Stromal cell of bone marrow (primary cell): ENCODE results near the gene RMDN2.
"Not testable (repeated sequence)": the region's sequence is repeated elsewhere in the genome, so short reads cannot be mapped to it uniquely, and the experiment has no call there.

ENCODE experiments used
- DNase-seq: peaks from one replicate; pipeline ENCODE4 v3.0.0-alpha.2; 2012; ENCODE audit warnings: low read depth

The RMDN2 gene

DNA sequence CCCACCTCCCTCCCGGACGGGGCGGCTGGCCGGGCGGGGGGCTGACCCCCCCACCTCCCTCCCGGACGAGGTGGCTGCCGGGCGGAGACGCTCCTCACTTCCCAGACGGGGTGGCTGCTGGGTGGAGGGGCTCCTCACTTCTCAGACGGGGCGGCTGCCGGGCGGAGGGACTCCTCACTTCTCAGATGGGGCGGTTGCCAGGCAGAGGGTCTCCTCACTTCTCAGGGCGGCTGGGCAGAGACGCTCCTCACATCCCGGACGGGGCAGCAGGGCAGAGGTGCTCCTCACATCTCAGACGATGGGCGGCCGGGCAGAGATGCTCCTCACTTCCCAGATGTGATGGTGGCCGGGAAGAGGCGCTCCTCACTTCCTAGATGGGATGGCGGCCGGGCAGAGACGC lies 7.8 kb downstream of the RMDN2 start:
- DNase-seq: not testable (repeated sequence)

GRCh38 chr2:37934591-37935513 lies 9.8 kb downstream of the RMDN2 start:
- no peak for DNase-seq

DNA sequence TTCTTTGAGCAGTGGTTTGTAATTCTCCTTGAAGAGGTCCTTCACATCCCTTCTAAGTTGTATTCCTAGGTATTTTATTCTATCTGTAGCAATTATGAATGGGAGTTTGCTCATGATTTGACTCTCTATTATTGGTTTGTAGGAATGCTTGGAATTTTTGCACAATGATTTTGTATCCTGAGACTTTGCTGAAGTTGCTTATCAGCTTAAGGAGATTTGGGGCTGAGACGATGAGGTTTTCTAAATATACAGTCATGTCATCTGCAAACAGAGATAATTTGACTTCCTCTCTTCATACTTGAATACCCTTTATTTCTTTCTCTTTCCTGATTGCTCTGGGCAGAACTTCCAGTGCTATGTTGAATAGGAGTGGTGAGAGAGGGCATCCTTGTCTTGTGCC lies 12.5 kb downstream of the RMDN2 start:
- DNase-seq: not testable (repeated sequence)

DNA sequence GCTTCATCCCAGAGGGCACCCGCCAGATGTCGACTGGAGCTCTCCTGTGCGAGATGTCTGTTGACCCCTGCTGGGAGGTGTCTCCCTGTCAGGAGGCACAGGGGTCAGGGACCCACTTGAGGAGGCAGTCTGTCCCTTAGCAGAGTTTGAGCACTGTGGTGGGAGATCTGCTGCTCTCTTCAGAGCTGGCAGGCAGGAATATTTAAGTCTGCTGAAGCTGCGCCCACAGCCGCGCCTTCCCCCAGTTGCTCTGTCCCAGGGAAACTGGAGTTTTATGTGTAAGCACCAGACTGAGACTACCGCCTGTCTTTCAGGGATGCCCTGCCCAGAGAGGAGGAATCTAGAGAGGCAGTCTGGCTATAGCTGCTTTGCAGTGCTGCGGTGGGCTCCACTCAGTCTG lies 16.2 kb downstream of the RMDN2 start:
- not testable (repeated sequence) for DNase-seq

GRCh38 chr2:37944268-37944667 lies 19.2 kb downstream of the RMDN2 start:
- DNase-seq: no peak

DNA sequence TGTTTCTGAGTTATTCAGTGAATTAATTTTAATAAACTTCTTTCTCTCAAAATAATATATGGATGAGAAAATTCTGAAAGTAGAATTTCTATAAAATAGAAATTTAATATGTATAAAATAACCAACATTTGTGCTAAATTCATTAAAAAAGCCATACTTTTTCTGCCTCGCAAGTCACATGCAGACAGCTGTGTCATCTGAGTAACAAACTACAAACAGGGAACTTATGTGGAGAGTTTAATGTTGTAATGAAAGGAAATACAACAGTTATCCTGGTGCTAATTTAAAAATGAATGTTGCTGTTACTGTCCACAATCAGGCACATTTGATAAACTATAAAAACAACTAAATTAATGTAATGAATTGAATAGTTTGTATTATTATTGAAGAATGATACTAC lies 22.2 kb downstream of the RMDN2 start:
- DNase-seq: no peak

DNA sequence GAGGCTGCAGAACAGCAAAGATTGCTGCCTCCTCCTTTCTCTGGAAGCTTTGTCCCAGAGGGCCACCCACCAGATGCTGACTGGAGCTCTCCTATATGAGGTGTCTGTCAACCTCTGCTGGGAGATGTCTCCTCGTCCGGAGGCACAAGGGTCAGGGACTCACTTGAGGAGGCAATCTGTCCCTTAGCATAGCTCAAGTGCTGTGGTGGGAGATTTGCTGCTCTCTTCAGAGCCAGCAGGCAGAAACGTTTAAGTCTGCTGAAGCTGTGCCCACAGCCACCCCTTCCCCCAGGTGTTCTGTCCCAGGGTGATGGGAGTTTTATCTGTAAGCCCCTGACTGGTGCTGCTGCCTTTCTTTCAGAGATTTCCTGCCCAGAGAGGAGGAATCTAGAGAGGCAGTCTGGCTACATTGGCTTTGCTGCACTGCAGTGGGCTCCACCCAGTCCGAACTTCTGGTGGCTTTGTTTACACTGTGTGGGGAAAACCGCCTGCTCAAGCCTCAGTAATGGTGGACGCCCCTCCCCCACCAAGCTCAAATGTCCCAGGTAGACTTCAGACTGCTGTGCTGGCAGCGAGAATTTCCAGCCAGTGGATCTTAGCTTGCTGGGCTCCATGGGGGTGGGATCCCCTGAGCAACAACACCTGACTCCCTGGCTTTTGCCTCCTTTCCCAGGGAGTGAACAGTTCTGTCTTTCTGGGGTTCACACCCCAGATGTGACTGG lies 37.1 kb downstream of the RMDN2 start:
- not testable (repeated sequence) for DNase-seq

- not testable (repeated sequence) for DNase-seq
Measured at GRCh38 chr2:37962740-37963121, 37.6 kb downstream of the RMDN2 start.

- DNase-seq: not testable (repeated sequence)
Measured at GRCh38 chr2:37963901-37964300, 38.8 kb downstream of the RMDN2 start.

DNA sequence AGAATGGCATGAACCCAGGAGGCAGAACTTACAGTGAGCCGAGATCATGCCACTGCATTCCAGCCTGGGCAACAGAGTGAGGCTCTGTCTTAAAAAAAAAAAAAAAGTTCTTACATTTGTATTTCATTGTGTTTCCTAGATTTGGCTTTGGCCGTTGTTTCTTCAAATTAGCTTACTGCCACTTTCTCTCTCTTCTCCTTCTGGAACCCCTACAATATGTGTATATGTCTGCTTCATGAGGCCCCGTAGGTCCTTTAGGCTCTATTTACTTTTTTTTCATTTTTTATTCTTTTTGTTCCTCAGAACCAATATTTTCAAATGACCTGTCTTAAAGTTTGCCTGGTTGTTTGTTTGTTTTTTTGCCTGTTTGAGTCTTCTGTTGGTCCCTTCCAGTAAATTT lies 41.2 kb downstream of the RMDN2 start:
- no peak for DNase-seq

GRCh38 chr2:37969731-37970130 lies 44.6 kb downstream of the RMDN2 start:
- DNase-seq: no peak

DNA sequence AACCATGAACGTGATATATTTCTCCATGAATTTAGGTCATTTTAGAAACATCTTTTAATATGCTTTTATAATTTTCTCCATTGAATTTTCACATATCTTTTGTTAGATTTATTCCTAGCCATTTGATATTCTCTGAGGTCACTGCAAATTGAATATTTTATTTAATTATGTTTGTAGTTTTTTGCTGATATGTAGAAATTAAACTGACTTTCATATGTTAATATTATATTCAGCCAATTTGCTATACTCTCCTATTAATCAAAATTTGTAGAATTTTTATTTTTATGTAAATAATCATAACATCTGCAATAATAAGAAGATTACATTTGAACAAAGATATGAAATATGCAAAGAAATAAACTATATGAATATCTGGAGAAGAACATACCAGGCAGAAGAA lies 46.9 kb downstream of the RMDN2 start:
- DNase-seq: no peak

DNA sequence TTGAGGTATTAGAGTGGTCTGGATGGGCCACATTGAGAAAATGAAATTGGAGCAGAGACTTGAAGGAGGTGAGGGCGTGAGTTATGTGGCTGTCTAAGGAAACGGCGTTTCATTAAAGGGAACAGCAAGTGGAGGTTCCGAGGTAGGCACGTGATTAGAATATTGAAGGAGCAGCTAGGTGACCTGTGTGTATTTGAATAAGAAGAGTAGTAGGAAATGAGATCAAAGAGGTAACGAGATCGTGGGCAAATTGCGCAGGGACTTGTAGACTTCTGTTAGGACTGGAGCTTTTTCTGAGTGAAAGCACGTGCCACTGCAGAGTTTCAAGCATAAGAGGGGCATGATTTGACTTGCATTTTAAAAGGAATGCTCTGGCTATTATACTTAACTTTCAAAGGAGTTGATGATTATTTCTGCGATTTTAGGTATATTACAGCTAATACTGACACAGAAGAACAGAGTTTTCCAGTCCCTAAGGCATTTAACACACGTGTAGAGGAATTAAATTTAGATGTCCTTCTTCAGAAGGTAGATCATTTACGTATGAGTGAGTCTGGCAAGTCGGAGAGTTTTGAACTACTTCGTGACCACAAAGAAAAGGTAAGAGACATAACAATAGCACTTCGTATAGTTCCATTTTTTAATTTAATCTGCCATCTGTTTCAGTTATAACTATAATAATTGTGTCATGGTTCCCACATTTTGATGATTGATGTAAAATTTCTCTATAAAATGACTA lies 48.7 kb downstream of the RMDN2 start:
- DNase-seq: no peak

- DNase-seq: no peak
Measured at GRCh38 chr2:37975808-37976207, 50.7 kb downstream of the RMDN2 start.

DNA sequence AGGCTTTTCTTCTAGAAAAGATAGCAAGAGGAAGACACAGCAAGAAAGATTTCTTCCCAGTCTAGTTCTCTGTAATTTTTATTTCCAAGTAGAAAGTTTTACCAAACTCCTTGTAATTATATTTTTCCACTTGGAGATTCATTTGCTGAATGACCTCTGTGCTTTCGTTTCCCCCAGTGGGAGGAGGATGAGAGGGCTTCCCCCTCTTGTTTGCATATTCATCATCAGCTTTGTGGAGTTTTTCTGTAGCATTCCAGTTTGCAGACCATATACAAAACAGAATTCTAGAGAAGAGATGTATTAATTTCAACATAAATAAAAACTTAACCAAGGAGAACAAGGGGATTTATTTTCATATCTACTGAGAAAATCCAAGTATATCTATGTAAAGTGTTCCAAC lies 51.3 kb downstream of the RMDN2 start:
- no peak for DNase-seq

- peak; percentile 65 for DNase-seq
Measured at GRCh38 chr2:37982147-37982582, 57.1 kb downstream of the RMDN2 start.

DNA sequence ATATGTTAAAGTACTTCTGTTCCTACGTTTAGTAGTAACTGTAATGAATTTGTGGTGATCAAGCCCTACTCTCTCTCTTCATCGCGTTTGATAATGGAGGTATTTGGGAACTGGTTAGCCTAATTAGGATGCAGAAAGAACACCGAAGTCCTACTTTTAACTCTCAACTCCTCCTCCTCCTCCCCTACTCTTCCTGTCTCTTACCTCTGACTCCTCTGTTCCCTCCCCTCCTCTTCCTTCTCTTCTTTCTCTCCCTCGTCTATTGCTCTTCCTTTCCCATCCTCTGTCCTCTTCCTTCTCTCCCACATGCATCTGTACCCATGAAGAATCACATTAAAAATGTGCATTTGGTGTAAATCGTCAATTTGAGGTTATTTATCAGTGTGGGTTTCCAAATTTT lies 57.8 kb downstream of the RMDN2 start:
- no peak for DNase-seq

GRCh38 chr2:37983719-37984118 lies 58.6 kb downstream of the RMDN2 start:
- DNase-seq: no peak

- DNase-seq: no peak
Measured at GRCh38 chr2:37984176-37984575, 59.1 kb downstream of the RMDN2 start.

- peak; percentile 22 for DNase-seq
Measured at GRCh38 chr2:37984589-37984988, 59.5 kb downstream of the RMDN2 start.

DNA sequence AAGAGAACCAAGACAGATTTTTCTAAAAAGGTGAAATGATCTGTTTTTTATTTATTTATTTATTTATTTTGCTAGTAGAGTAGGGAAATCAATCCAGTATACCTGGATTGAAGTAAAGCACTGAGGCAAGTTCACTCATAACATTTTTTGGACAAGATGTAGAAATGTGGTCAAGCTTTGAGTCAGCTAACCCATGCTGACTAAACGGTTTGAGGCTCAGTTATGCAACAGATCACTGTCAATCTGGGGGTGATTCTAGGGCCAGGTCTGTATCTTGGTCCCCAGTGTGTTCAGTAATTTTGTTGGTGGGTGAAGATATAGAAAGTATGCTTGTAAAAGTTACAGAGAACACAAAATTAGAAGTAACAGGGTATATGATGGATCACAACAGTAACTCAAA lies 60.2 kb downstream of the RMDN2 start:
- DNase-seq: peak; percentile 83

- DNase-seq: no peak
Measured at GRCh38 chr2:37987098-37987775, 62.1 kb downstream of the RMDN2 start.
